ENCODE results near the gene PRPF18.

DNA sequence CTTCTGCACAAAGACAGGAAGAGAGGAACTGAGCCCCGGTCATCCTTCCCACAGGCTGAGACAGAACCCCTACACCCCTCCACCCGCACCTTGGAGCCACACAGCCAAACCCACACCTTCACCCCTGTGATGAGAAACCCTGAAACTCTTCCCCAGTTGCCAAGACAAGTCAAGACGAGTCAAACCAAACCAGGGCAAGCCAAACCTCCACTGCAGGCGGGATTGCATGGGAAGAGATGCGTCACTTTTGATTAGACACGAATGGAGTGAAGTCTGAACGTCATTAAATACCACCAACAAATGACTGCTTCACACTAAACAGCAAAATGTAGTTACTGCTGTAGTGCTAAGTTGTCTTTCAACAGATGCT lies 73.8 kb downstream of the PRPF18 start:
- TF ChIP-seq, protein P1, sequence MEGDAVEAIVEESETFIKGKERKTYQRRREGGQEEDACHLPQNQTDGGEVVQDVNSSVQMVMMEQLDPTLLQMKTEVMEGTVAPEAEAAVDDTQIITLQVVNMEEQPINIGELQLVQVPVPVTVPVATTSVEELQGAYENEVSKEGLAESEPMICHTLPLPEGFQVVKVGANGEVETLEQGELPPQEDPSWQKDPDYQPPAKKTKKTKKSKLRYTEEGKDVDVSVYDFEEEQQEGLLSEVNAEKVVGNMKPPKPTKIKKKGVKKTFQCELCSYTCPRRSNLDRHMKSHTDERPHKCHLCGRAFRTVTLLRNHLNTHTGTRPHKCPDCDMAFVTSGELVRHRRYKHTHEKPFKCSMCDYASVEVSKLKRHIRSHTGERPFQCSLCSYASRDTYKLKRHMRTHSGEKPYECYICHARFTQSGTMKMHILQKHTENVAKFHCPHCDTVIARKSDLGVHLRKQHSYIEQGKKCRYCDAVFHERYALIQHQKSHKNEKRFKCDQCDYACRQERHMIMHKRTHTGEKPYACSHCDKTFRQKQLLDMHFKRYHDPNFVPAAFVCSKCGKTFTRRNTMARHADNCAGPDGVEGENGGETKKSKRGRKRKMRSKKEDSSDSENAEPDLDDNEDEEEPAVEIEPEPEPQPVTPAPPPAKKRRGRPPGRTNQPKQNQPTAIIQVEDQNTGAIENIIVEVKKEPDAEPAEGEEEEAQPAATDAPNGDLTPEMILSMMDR (IDR thresholded peaks at IDR 0.05; ENCODE audit: low read length): no peak
- no peak for TF ChIP-seq EZH2phosphoT487 (IDR thresholded peaks at IDR 0.05; ENCODE audit: low read length)
